K562 (cell line): ENCODE data around the gene WDR46. TPM values are rescaled to one million over a fixed set of nuclear protein-coding genes. Genes with fewer than 3 reads are reported as not detected.

Experiments used
- ATF6 ChIP-seq: sonication (generic); formaldehyde crosslinking; IDR thresholded peaks from 2 replicates; pipeline ENCODE4 v1.4.0; 2020; ENCODE audit warnings: mild to moderate bottlenecking, missing genetic modification reagents
- FOXP1 ChIP-seq: sonication (generic); formaldehyde crosslinking; IDR thresholded peaks from 2 replicates; pipeline ENCODE4 v1.8.0; 2022; ENCODE audit warnings: mild to moderate bottlenecking, missing genetic modification reagents
- HES1 ChIP-seq: fragments of 450-650 bp; IDR thresholded peaks from 2 replicates; pipeline ENCODE4 v1.6.1; 2016; ENCODE audit warnings: low read depth, mild to moderate bottlenecking, moderate library complexity
- KLF16 ChIP-seq: IDR thresholded peaks from 2 replicates; pipeline ENCODE4 v1.6.1; 2016; ENCODE audit warnings: antibody characterized with exemption
- MECOM ChIP-seq: fragments of 250-450 bp; sonication (Bioruptor Pico); IDR thresholded peaks from 2 replicates; pipeline ENCODE4 v1.8.0; 2022; ENCODE audit warnings: inconsistent platforms
- MLLT1 ChIP-seq, 2 experiments: fragments of 450-650 bp; IDR thresholded peaks; 2 replicates each; pipeline ENCODE4 v1.6.1; 2016
- RUNX1 ChIP-seq: sonication (generic); IDR thresholded peaks from 2 replicates; pipeline ENCODE4 v1.6.1; 2016; ENCODE audit warnings: antibody characterized with exemption, low read depth
- TFAP4 ChIP-seq: sonication (generic); formaldehyde crosslinking; IDR thresholded peaks from 2 replicates; pipeline ENCODE4 v1.8.0; 2022; ENCODE audit warnings: missing genetic modification reagents, mild to moderate bottlenecking, moderate library complexity, borderline replicate concordance
- THRB ChIP-seq: fragments of 450-650 bp; formaldehyde crosslinking; conservative IDR thresholded peaks from 2 replicates; pipeline ENCODE4 v1.4.0; 2022; ENCODE audit warnings: mild to moderate bottlenecking, missing genetic modification characterization
- TOE1 ChIP-seq, 2 experiments: fragments of 450-650 bp in 1 of 2; sonication (generic) in 1 of 2; formaldehyde crosslinking in 1 of 2; IDR thresholded peaks; 2 replicates each; pipeline versions ENCODE4 v1.7.1 to v1.8.0; 2016 to 2022; ENCODE audit warnings: borderline replicate concordance in 2 of 2, mild to moderate bottlenecking in 2 of 2, antibody characterized with exemption in 1 of 2, inconsistent platforms in 1 of 2, low read depth in 1 of 2, missing genetic modification reagents in 1 of 2, moderate library complexity in 1 of 2
- ZC3H11A ChIP-seq: IDR thresholded peaks from 2 replicates; pipeline ENCODE4 v1.6.1; 2012; ENCODE audit warnings: low read depth, low read length, improper control_type of control experiment
- ZEB2 ChIP-seq: fragments of 450-650 bp; IDR thresholded peaks from 2 replicates; pipeline ENCODE4 v1.6.1; 2016
- ZFP1 ChIP-seq: fragments of 450-650 bp; formaldehyde crosslinking; IDR thresholded peaks from 2 replicates; pipeline ENCODE4 v1.4.0; 2020; ENCODE audit warnings: mild to moderate bottlenecking, mixed read lengths
- ZNF140 ChIP-seq: fragments of 250-450 bp; sonication (Bioruptor Pico); IDR thresholded peaks from 2 replicates; pipeline ENCODE4 v1.8.0; 2021; ENCODE audit warnings: moderate library complexity, mild to moderate bottlenecking, inconsistent platforms
- ZNF449 ChIP-seq: fragments of 250-450 bp; sonication (Bioruptor Pico); IDR thresholded peaks from 2 replicates; pipeline ENCODE4 v1.8.0; 2022; ENCODE audit warnings: moderate library complexity, mild to moderate bottlenecking, inconsistent platforms
- ZNF551 ChIP-seq: fragments of 250-450 bp; sonication (Bioruptor Pico); IDR thresholded peaks from 2 replicates; pipeline ENCODE4 v1.5.0; 2021; ENCODE audit warnings: mild to moderate bottlenecking, moderate library complexity
- ZNF589 ChIP-seq: fragments of 200-800 bp; sonication (Bioruptor generic); IDR thresholded peaks from 2 replicates; pipeline ENCODE4 v1.6.1; 2016; ENCODE audit warnings: low read depth, missing genetic modification characterization, missing compliant biosample characterization
- polyA plus RNA-seq, 8 experiments: library from polyadenylated mRNA; depleted of rRNA in 4 of 8; stranded (reverse) in 5 of 8; unstranded in 3 of 8; fragments of >200 nt; fragmentation: Nextera tagmentation in 2 of 8; fragmentation: Illumina TruSeq in 1 of 8; extraction: Ambion mirVana in 2 of 8; extraction: Trizol in 1 of 8; gene quantifications; 2 replicates each; pipeline versions ENCODE4 v1.2.1 to v1.2.3, GENCODE V29; 2011 to 2014; ENCODE audit warnings: inconsistent platforms in 1 of 8, missing spikeins in 1 of 8
- total RNA-seq, 7 experiments: library from RNA; depleted of rRNA in 6 of 7; stranded (reverse); fragments of >200 nt in 6 of 7; fragmentation: Illumina TruSeq in 2 of 7; extraction: Trizol in 2 of 7; gene quantifications; 2 replicates each; pipeline versions ENCODE4 v1.2.1 to v1.2.3, GENCODE V29; 2011 to 2021; ENCODE audit warnings: low replicate concordance in 1 of 7

The WDR46 gene
- total and polyA plus RNA-seq, 9 of the 15 experiments (the other 6 are each of a cell fraction or from before 2014, with no cell fraction given) = 8.9 to 146 (median 93.1) TPM

GRCh38 chr6:33271117-33271467 lies 17.9 kb downstream of the WDR46 start (continued):
- no peak for TF ChIP-seq ATF6 (CRISPR knock-in tag)
- TF ChIP-seq TFAP4 (CRISPR knock-in tag) = no peak
- TF ChIP-seq ZNF449 (CRISPR knock-in tag) = no peak
- no peak; a peak in 1 of 4 replicates for TF ChIP-seq MLLT1 (IDR thresholded peaks at IDR 0.05)
- TF ChIP-seq ZEB2 = no peak
- no peak for TF ChIP-seq RUNX1
- TF ChIP-seq ZNF140 (CRISPR knock-in tag) = no peak
- TF ChIP-seq HES1 = no peak
- no peak for TF ChIP-seq ZFP1 (CRISPR knock-in tag)
- TF ChIP-seq ZNF551 (CRISPR knock-in tag) = no peak
- no peak for TF ChIP-seq THRB (CRISPR knock-in tag)
- no peak for TF ChIP-seq KLF16
- no peak for TF ChIP-seq FOXP1 (CRISPR knock-in tag)
- TF ChIP-seq TOE1 (IDR thresholded peaks at IDR 0.05; ENCODE audit: borderline replicate concordance) = no peak
- no peak for TF ChIP-seq TOE1 (CRISPR knock-in tag; IDR thresholded peaks at IDR 0.05; ENCODE audit: borderline replicate concordance, low read depth)
- 0 out of 2 replicates have a peak, but pooled peaks have one; percentile 84 for TF ChIP-seq ZC3H11A
- no peak for TF ChIP-seq MECOM
- no peak for TF ChIP-seq ZNF589 (CRISPR knock-in tag)
